MM.1S (cell line): ENCODE data around the gene AGAP1.

ENCODE experiments used
- EZH2 ChIP-seq: fragments of 300-600 bp; sonication (generic); optimal IDR thresholded peaks from 2 replicates; pipeline ENCODE3; 2017; ENCODE audit warnings: low read depth, mild to moderate bottlenecking, antibody characterized with exemption, low read length, mixed read lengths
- EZH2phosphoT487 ChIP-seq: fragments of 300-600 bp; sonication (generic); IDR thresholded peaks from 2 replicates; pipeline ENCODE4 v1.6.1; 2018; ENCODE audit warnings: antibody characterized with exemption, low read length
- TF ChIP-seq, protein P1 (sequence below): fragments of 300-600 bp; sonication (generic); IDR thresholded peaks from 2 replicates; pipeline ENCODE4 v1.5.1; 2016; ENCODE audit warnings: antibody characterized with exemption, low read length, mixed read lengths

GRCh38 chr2:235541838-235542549, 48.2 kb downstream of the AGAP1 start:
- TF ChIP-seq EZH2 (no peak), EZH2phosphoT487 (no peak)
- TF ChIP-seq, protein P1, sequence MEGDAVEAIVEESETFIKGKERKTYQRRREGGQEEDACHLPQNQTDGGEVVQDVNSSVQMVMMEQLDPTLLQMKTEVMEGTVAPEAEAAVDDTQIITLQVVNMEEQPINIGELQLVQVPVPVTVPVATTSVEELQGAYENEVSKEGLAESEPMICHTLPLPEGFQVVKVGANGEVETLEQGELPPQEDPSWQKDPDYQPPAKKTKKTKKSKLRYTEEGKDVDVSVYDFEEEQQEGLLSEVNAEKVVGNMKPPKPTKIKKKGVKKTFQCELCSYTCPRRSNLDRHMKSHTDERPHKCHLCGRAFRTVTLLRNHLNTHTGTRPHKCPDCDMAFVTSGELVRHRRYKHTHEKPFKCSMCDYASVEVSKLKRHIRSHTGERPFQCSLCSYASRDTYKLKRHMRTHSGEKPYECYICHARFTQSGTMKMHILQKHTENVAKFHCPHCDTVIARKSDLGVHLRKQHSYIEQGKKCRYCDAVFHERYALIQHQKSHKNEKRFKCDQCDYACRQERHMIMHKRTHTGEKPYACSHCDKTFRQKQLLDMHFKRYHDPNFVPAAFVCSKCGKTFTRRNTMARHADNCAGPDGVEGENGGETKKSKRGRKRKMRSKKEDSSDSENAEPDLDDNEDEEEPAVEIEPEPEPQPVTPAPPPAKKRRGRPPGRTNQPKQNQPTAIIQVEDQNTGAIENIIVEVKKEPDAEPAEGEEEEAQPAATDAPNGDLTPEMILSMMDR, result no peak
